Cardiac muscle cell (in vitro differentiated cells and primary cell): ENCODE results near the gene NRK. TPM values are rescaled to one million over a fixed set of nuclear protein-coding genes. Genes with fewer than 3 reads are reported as not detected.
A peak's percentile ranks its signal among the peaks of the same experiment; 100 is the strongest.
"Not testable (repeated sequence)": the region's sequence is repeated elsewhere in the genome, so short reads cannot be mapped to it uniquely, and the experiment has no call there.

Experiments used
- DNase-seq, 2 donors: peaks; one replicate each; pipeline versions ENCODE4 v3.0.0 to v3.0.0-alpha.2; 2010 to 2017; ENCODE audit warnings: low read depth in 1 of 2, low spot score in 1 of 2
- H3K27ac ChIP-seq: fragments of 200-600 bp; sonication (generic); 2 replicates; pipeline ENCODE4 v1.5.1; 2016
- H3K27me3 ChIP-seq: fragments of 200-600 bp; sonication (generic); 2 replicates; pipeline ENCODE4 v1.6.0; 2016; ENCODE audit warnings: control low read depth
- H3K36me3 ChIP-seq: fragments of 200-600 bp; sonication (generic); 2 replicates; pipeline ENCODE4 v1.5.1; 2016; ENCODE audit warnings: control low read depth
- H3K4me1 ChIP-seq: fragments of 200-600 bp; sonication (generic); 2 replicates; pipeline ENCODE4 v1.8.1; 2017; ENCODE audit warnings: low read depth, mild to moderate bottlenecking, mixed run types
- H3K4me3 ChIP-seq: fragments of 200-600 bp; sonication (generic); 2 replicates; pipeline ENCODE4 v1.5.1; 2016; ENCODE audit warnings: mild to moderate bottlenecking
- H3K9me3 ChIP-seq: fragments of 200-600 bp; sonication (generic); 2 replicates; pipeline ENCODE4 v1.5.1; 2017; ENCODE audit warnings: low read depth, mild to moderate bottlenecking, control low read depth
- CTCF ChIP-seq: IDR thresholded peaks from 2 replicates; pipeline ENCODE4 v1.5.1; 2012; ENCODE audit warnings: low read depth, mild to moderate bottlenecking, low read length
- polyA plus RNA-seq: library from polyadenylated mRNA; unstranded; fragments of >200 nt; fragmentation: Nextera tagmentation; extraction: Ambion mirVana; gene quantifications from 2 replicates; pipeline ENCODE4 v1.2.1, GENCODE V29; 2016
- total RNA-seq: library from RNA; depleted of rRNA; stranded (reverse); fragments of >200 nt; gene quantifications from 2 replicates; pipeline ENCODE4 v1.2.3, GENCODE V29; 2016

Gene NRK
- total and polyA plus RNA-seq, 2 experiments from 2014 or later: 0.10 to 0.12 TPM

GRCh38 chrX:105845631-105846030 is 23.3 kb downstream of the NRK start:
- no peak for DNase-seq

GRCh38 chrX:105850100-105850499 is 27.8 kb downstream of the NRK start:
- not testable (repeated sequence) for H3K36me3 ChIP-seq, H3K9me3 ChIP-seq, H3K27me3 ChIP-seq, H3K4me3 ChIP-seq, H3K27ac ChIP-seq, H3K4me1 ChIP-seq, DNase-seq

More at GRCh38 chrX:105845631-105846030, 23.3 kb downstream of the NRK start:
- no peak overlapping the region for H3K4me3 ChIP-seq
- no peaks in the 10 kb centered on the region for H3K27me3 ChIP-seq
- no peaks in the 10 kb centered on the region for H3K9me3 ChIP-seq
- no peaks in the 10 kb centered on the region for H3K4me1 ChIP-seq
- no peak overlapping the region for H3K27ac ChIP-seq
- no peaks in the 10 kb centered on the region for H3K36me3 ChIP-seq
- no peak for TF ChIP-seq CTCF

GRCh38 chrX:105865709-105866108 is 43.4 kb downstream of the NRK start:
- no peak overlapping the region for H3K27ac ChIP-seq
- H3K27me3 ChIP-seq: no peaks in the 10 kb centered on the region
- H3K4me1 ChIP-seq: no peaks in the 10 kb centered on the region
- no peak overlapping the region for H3K4me3 ChIP-seq
- no peaks in the 10 kb centered on the region for H3K36me3 ChIP-seq
- no peak for DNase-seq
- TF ChIP-seq CTCF: no peak
- no peaks in the 10 kb centered on the region for H3K9me3 ChIP-seq

- DNase-seq: peak in 1 of 2 donors; percentile 16
- no peak for TF ChIP-seq CTCF
- Histone ChIP-seq H3K27me3 (no peaks in the 10 kb centered on the region), H3K27ac (no peak overlapping the region), H3K36me3 (no peaks in the 10 kb centered on the region), H3K9me3 (no peaks in the 10 kb centered on the region), H3K4me1 (no peaks in the 10 kb centered on the region), H3K4me3 (no peak overlapping the region)
These were observed 47.4 kb downstream of the NRK start for GRCh38 chrX:105869701-105870100.

GRCh38 chrX:105870445-105870844 is 48.1 kb downstream of the NRK start:
- H3K4me3 ChIP-seq: no peak overlapping the region
- TF ChIP-seq CTCF: no peak
- H3K27ac ChIP-seq: no peak overlapping the region
- no peak for DNase-seq
- no peaks in the 10 kb centered on the region for H3K36me3 ChIP-seq
- no peaks in the 10 kb centered on the region for H3K27me3 ChIP-seq
- H3K4me1 ChIP-seq: no peaks in the 10 kb centered on the region
- no peaks in the 10 kb centered on the region for H3K9me3 ChIP-seq

GRCh38 chrX:105872941-105873340 is 50.6 kb downstream of the NRK start:
- Histone ChIP-seq H3K4me3 (no peak overlapping the region), H3K36me3 (no peaks in the 10 kb centered on the region), H3K27me3 (no peaks in the 10 kb centered on the region), H3K9me3 (no peaks in the 10 kb centered on the region), H3K4me1 (no peaks in the 10 kb centered on the region), H3K27ac (no peak overlapping the region)
- DNase-seq: peak in 1 of 2 donors; percentile 30
- TF ChIP-seq CTCF: no peak
